HL-60 (cell line): ENCODE results near the gene EPYC.

ENCODE experiments used
- DNase-seq, 2 experiments: peaks; one replicate each; pipeline ENCODE4 v3.0.0-alpha.2; 2010 to 2020; ENCODE audit warnings: low read depth in 1 of 2, low spot score in 1 of 2
- H3K27ac ChIP-seq: fragments of 250-450 bp; sonication (Bioruptor Pico); replicated peaks from 2 replicates; pipeline ENCODE4 v1.5.1; 2020; ENCODE audit warnings: mild to moderate bottlenecking, moderate library complexity
- H3K27me3 ChIP-seq: fragments of 250-450 bp; sonication (Bioruptor Pico); 2 replicates; pipeline ENCODE4 v1.5.1; 2021; ENCODE audit warnings: mild to moderate bottlenecking, moderate library complexity; ENCODE audit not compliant: insufficient read depth, poor library complexity, severe bottlenecking
- H3K4me3 ChIP-seq: replicated peaks from 2 replicates; pipeline ENCODE4 v1.5.1; 2011; ENCODE audit warnings: mild to moderate bottlenecking, control low read depth, low read length; ENCODE audit not compliant: insufficient read depth
- CTCF ChIP-seq: IDR thresholded peaks from one replicate; pipeline ENCODE4 v1.5.1; 2011; ENCODE audit warnings: low read length, control low read depth, inconsistent platforms; ENCODE audit not compliant: insufficient read depth
- GABPA ChIP-seq: IDR thresholded peaks from 2 replicates; pipeline ENCODE4 v1.6.1; 2012; ENCODE audit warnings: low read depth
- POLR2AphosphoS5 ChIP-seq: IDR thresholded peaks from 2 replicates; pipeline ENCODE4 v1.6.1; 2012; ENCODE audit warnings: low read depth
- SPI1 ChIP-seq: IDR thresholded peaks from 2 replicates; pipeline ENCODE4 v1.6.1; 2012; ENCODE audit warnings: low read depth, mild to moderate bottlenecking, borderline replicate concordance
- TF ChIP-seq, protein P1 (sequence below): IDR thresholded peaks from 2 replicates; pipeline ENCODE4 v1.6.1; 2012; ENCODE audit warnings: low read depth; ENCODE audit not compliant: insufficient replicate concordance

The EPYC gene

DNA sequence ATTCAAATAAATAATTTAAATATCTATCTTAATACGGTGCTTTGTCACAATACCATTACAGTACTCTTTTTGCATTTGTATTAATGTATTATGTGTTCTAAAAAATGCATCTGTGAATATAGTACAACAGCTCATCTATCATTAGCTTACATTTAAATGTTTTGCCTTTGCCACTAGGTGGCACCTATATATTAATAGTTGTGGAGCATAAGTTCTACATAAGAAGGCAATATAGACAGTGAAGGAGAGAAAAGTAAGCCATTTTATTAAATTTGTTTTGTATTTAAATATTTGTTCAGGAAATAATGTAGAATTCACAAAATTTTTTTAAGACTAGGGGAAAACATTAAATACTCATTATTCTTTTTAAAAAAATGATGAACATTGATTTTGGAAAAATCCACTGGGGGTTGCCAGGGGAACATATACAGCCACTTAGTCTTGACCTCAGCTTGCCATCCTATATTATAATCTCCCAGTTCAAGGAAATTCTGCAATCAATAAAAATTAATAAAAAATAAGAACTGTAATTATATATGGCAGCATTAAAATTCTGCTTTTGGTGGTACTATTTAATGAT, 59.6 kb downstream of the EPYC start:
- TF ChIP-seq CTCF (peak; percentile 35), POLR2AphosphoS5 (no peak)
- DNase-seq, result no peak
- Histone ChIP-seq H3K4me3 (no peak overlapping the region), H3K27ac (no peak overlapping the region), H3K27me3 (no peaks in the 10 kb centered on the region)

DNA sequence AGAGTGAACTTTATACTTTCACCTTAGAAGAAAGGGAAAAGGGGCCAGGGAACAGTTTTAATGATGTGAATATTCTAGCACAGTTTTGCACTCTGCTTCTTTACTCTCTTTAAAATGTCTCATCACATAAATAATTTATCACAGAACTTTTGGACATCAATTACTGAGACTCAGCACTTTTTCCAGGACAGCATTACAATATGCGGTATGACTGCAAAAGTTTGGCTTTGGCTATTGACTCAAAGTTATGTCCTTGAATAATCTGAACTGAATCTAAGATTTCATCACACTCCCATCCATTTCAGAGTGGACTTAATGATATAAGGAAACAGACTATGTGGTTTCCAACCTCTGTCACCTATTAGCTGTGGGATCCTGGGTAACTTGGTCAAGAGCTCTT, 61.5 kb downstream of the EPYC start:
- DNase-seq, result no peak
- TF ChIP-seq GABPA (no peak), CTCF (no peak), SPI1 (no peak), POLR2AphosphoS5 (no peak)
- TF ChIP-seq, protein P1, sequence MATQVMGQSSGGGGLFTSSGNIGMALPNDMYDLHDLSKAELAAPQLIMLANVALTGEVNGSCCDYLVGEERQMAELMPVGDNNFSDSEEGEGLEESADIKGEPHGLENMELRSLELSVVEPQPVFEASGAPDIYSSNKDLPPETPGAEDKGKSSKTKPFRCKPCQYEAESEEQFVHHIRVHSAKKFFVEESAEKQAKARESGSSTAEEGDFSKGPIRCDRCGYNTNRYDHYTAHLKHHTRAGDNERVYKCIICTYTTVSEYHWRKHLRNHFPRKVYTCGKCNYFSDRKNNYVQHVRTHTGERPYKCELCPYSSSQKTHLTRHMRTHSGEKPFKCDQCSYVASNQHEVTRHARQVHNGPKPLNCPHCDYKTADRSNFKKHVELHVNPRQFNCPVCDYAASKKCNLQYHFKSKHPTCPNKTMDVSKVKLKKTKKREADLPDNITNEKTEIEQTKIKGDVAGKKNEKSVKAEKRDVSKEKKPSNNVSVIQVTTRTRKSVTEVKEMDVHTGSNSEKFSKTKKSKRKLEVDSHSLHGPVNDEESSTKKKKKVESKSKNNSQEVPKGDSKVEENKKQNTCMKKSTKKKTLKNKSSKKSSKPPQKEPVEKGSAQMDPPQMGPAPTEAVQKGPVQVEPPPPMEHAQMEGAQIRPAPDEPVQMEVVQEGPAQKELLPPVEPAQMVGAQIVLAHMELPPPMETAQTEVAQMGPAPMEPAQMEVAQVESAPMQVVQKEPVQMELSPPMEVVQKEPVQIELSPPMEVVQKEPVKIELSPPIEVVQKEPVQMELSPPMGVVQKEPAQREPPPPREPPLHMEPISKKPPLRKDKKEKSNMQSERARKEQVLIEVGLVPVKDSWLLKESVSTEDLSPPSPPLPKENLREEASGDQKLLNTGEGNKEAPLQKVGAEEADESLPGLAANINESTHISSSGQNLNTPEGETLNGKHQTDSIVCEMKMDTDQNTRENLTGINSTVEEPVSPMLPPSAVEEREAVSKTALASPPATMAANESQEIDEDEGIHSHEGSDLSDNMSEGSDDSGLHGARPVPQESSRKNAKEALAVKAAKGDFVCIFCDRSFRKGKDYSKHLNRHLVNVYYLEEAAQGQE, result no peak
- Histone ChIP-seq H3K27me3 (no peaks in the 10 kb centered on the region), H3K27ac (no peak overlapping the region), H3K4me3 (no peak overlapping the region)

DNA sequence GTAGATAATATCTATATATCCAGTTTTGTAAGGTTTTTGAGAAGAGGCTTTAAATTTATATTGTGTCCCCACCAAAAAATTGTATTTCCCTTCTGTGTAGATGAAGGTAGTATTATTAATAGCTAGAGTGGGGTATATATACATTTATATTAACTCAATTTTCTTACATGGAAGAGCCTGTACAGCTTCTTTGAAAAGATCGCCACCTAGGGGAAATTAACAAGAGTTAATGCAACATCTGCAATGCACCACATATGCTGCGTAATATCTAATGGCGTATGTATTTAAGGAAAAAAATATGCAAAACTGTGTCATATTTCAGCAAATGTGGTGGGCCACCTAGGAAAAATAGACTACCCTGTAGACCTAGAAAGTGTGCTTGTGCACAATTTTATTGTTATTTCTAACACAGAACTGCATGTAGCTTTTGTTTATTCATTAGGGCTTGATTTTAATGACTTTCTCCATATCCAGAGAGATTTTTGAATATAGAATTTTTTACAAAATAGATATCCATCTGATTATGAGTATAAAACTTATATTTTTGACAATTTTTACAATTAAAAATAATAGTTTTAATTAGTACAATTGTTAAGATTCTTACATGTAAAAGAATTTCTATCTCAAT, 63.8 kb downstream of the EPYC start:
- TF ChIP-seq CTCF (peak; percentile 32), SPI1 (no peak)
- peak in 1 of 2 experiments; percentile 5 for DNase-seq
- Histone ChIP-seq H3K4me3 (no peak overlapping the region), H3K27me3 (no peaks in the 10 kb centered on the region), H3K27ac (no peak overlapping the region)

DNA sequence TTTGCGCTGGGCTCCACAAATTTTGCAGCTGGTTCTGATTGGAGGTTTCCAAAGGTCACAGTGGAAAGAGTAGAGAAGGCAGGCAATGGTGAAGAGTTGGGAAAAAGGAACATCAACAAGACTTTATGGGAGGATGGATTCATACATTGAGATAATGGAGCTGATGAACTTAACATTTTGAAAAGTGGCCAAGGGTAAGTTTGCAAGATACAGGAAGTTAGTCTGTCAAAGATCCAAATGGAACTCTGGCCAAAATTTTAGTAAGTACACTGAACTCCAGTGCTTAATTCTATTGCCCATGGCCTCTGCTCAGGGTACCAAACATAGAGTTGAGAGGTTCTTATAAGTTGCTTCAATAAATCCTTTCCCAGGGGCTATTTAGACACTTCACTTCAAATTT, 65.4 kb downstream of the EPYC start:
- DNase-seq, result no peak
- TF ChIP-seq POLR2AphosphoS5 (no peak), SPI1 (no peak), CTCF (no peak), GABPA (no peak)
- TF ChIP-seq, protein P1, result no peak
- no peaks in the 10 kb centered on the region for H3K27me3 ChIP-seq
- H3K4me3 ChIP-seq, result no peak overlapping the region
- H3K27ac ChIP-seq, result no peak overlapping the region
